ENCODE measurements around the gene ZMAT2.

DNA sequence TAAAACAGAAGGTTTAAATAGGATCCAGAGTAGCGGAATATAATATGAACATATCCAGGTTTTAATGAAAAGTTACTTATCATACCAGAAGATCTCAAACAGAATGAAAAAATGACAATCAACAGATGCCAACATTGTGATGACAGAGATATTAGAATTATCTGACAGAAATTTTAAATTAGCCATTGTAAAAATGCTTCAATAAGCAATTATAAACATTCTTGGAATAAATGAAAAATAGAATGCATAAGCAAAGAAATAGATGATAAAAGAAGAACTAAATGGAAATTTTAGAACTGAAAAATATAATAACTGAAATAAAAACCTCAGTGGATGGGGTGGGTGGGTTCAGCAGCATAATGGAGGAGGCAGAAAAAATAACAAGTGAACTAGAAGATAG lies 37.2 kb downstream of the ZMAT2 start:
- TF ChIP-seq, protein P1, sequence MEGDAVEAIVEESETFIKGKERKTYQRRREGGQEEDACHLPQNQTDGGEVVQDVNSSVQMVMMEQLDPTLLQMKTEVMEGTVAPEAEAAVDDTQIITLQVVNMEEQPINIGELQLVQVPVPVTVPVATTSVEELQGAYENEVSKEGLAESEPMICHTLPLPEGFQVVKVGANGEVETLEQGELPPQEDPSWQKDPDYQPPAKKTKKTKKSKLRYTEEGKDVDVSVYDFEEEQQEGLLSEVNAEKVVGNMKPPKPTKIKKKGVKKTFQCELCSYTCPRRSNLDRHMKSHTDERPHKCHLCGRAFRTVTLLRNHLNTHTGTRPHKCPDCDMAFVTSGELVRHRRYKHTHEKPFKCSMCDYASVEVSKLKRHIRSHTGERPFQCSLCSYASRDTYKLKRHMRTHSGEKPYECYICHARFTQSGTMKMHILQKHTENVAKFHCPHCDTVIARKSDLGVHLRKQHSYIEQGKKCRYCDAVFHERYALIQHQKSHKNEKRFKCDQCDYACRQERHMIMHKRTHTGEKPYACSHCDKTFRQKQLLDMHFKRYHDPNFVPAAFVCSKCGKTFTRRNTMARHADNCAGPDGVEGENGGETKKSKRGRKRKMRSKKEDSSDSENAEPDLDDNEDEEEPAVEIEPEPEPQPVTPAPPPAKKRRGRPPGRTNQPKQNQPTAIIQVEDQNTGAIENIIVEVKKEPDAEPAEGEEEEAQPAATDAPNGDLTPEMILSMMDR (optimal IDR thresholded peaks at IDR 0.05 in 1 of 3, IDR thresholded peaks at IDR 0.05 in 1 of 3, conservative IDR thresholded peaks at IDR 0.05 in 1 of 3; ENCODE audit: extremely low read depth in 1 of 3, insufficient read depth in 2 of 3, low read length in 3 of 3) = no peak
- TF ChIP-seq EZH2 (IDR thresholded peaks at IDR 0.05; ENCODE audit: low read length) = no peak

Measured in keratinocyte (primary cell).